Cortex of kidney (tissue), 1 donor: ENCODE data around the gene HTRA2.

Source experiments
- DNase-seq: peaks from one replicate; lab custom pipeline; 2025; lab: John Stamatoyannopoulos, UW

Gene HTRA2

DNA sequence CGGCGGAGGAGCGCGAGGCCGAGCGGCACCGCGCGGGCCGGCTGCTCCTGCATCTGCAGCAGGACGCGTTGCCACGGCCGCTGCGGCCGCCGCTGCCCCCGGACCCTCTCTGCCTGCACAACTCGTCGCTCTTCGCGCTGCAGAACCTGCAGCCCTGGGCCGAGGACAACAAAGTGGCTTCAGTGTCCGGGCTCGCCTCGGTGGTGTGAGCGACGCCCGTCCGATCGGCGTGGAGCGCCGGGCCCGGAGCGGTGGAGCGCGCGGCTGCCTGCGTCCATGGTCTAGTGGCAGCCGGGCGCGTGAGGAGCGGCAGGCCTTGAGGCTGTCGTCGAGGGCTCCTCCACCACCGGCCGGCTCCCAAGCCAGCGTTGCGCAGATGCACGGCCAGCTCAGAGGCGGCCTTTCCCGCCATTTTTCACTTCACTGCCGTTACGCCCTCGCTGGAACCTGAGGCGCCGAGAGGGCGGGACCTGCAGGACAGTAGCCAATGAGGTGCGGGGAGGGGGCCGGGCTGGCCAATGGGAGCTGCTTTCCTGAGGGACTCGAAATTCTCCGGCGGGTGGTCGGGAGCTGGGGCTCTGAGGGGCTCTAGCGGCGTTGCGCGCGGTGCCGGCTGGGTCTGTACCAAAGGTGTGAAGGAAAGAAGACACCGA is 13.6 kb upstream of the HTRA2 start:
- DNase-seq = no peak

DNA sequence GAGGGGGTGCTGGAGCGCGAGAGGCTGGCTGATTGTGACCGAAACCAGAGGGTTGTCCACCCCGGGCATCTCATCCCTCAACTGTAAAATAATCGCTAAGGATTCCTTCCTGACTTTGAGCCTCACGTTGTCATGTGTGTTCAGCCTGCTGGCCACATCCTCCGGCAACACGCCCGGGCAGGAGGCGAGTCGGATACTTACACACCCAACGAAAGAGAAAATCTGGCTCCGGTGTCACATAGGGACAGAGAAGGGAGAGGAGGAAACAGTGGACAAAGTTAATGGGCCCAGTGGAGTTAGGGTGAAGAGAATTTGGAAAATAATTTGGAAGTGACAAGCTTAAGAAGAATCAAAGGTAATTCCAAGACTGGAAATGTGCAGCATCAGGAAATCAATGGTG is 13.1 kb upstream of the HTRA2 start:
- DNase-seq = no peak

DNA sequence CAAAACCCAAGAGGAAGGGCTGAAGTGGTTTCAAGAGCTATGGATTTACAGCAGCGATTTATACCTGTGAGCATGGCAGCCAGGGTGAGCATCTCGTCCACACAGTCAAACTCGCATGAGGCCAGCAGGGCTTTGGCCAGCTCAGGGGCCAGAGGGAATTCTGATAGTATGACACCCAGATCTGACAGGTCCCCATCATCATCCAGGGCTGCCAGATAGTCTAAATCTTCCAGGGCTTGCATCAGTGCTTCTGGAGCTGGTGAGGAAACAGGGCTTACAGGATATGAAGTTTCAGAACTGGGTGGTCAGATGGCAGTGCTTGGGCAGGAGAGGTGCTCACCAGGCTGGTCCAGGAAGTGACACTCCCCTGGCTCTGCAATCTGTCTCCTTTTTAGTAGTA is 7.2 kb upstream of the HTRA2 start:
- no peak for DNase-seq

DNA sequence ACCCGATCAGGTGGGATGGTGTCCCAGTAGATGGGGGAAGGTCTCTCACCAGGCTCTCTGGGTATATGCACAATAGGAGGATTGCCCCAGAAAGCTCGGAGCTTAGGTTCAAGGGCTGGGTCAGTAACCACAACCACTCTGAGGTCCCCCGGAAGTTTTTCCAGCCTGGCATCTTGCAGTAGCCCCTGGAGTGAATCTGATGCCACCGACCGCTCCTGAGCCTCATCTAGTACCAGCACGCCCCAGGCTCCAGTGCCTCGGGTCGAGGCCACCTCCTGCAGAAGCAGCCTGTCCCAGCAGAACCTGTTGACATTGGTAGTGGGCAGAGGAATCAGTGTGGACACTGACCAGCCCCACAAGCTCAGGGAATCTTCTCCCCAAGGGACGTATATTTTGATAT is 5.7 kb upstream of the HTRA2 start:
- DNase-seq = no peak

DNA sequence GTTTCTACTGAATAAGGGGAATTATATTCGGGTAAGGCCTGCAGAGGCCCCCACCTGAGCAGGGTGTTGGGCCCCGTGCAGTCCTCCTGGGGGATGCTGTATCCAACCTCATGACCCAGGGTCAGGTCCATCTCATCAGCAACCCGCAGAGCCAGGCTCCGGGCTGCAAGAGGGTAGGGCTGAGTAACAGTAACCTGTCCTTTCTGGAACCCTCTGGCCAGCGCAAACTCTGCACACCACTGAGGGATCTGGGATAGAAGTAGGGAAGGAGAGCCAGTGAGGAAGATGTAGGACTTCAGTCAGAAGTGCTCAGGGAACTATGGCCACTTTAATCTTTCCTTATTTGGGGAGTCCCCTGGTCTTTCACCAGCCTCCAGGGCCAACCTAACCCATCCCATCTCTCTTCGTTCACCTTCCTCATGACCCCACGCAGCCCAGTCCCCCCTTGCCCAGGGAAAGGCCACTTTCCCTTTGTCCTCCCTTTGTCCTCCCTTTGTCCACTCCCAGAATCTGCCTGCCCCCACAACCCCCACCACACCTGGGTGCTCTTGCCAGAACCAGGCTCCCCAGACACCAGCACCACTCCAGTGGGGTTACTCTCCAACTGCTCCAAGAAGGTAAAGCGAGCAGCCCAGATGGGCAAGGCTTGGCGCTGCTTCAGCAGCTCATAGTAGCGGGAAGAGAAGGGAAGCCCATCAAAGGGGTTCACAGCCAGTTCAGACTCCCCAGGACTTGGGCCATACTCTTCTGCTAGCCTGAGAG is 4.6 kb upstream of the HTRA2 start:
- no peak for DNase-seq

DNA sequence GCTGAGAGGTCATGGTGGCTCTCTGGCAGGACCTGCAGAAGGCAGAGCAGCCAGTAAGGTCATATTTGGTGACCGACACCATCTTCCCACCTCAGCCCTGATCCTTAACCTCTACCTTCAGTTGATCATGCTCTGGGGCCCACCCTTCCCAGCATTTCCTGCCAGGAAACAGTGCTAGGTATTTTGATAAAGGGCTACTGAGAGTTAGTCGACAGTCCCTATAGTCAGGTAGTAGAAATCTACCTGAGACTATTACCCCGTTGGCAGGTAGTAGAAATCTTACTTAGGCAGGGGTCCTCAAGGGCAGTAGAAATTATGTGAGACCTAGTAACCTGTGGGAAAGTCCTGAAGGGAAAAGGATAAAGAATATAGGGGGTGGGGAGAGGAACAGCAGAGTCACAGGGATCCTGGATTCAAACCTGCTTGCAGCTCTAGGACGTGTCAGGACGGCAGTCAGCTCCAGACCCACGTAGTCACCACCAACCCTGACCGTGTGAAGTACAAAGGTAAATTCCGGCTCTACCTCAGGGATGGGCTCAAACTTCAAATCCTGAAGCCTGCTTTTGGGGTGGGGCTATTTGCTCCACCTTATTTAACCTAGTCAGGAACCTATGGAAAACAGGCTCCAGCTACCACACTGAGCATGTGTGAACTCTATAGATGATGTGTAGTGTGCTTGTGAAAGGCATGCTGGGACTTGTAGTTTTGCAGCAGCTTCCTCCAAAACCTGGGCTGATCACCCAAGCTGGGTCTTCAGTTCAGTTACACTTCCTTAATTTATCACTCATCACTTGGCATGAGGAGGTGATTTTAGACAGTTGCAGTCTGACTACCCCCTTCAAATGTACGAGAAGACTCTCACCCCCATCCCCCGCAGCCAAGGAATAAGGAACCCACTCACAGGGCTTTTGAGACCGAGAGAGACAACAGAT is 3.8 kb upstream of the HTRA2 start, which contains the start of gene DQX1:
Gene DQX1, minus strand, starts transcription at position 515 of the 932 bp plus-strand sequence. Its CDS starts 502 bp downstream, at position 13.
- no peak for DNase-seq

DNA sequence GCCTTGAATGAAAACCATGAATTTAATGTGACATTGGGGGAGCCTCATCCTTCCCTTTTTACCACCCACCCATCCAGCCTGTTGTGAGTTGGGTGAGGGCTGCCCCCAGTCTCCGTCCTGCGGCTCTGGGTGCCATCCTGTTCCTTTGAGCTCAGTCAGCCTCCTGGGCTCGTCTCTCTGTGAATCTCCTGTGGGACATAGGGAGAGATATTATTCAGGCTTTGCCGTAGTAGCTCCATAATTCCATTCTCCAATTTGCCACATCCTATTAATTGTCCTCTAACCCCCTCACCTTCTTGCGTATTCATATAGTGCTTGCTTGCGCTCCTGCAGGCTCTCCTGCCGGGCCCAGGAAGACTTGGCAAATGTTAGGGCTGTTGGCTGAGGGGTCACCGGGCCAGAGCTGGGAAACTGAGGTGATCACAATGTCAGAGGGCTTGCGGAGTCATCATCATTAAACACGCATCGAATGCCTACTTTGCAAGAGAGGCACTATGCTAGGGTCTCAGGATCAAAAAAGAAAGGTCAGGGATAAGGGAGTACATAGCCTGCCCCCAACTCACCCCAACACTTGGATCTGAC is 3.0 kb upstream of the HTRA2 start:
- DNase-seq = no peak

DNA sequence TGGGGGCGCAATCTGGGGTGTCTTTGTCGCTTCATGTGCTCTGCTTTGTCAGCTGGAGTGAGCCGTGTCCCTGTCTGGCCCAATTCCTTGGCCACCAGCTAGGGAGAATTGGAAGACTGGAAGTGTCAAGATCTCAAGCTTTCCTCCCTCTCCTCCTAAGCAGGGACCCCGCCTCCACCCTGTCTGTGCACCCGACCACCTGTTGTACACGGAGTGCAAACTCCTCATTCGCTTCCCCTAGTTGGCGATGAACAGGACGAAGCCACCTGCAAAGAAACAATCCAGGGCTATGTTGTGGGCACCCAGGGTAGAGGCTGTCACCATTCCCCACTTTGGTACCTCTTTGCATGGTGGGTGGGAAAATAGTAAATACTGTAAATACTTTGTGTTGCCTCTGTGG is 2.0 kb upstream of the HTRA2 start:
- DNase-seq = no peak

GRCh38 chr2:74528600-74529356 is 955 bp upstream of the HTRA2 start:
- DNase-seq = no peak

DNA sequence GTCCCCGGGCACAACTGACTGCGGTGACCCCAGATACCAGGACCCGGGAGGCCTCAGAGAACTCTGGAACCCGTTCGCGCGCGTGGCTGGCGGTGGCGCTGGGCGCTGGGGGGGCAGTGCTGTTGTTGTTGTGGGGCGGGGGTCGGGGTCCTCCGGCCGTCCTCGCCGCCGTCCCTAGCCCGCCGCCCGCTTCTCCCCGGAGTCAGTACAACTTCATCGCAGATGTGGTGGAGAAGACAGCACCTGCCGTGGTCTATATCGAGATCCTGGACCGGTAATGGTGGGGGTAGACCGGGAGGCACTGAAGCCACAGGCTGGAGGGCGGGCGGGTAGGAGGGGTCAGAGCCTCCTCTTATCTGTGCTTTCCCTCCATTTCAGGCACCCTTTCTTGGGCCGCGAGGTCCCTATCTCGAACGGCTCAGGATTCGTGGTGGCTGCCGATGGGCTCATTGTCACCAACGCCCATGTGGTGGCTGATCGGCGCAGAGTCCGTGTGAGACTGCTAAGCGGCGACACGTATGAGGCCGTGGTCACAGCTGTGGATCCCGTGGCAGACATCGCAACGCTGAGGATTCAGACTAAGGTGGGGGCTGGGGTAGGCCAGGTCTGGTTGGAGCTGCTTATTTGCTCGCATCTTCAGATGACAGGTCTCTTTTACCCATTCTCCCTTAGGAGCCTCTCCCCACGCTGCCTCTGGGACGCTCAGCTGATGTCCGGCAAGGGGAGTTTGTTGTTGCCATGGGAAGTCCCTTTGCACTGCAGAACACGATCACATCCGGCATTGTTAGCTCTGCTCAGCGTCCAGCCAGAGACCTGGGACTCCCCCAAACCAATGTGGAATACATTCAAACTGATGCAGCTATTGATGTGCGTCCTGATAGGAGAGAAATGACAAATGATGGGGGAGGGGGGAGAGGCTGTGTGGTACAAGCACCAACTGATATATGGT is 780 bp downstream of the HTRA2 start:
- DNase-seq = no peak

DNA sequence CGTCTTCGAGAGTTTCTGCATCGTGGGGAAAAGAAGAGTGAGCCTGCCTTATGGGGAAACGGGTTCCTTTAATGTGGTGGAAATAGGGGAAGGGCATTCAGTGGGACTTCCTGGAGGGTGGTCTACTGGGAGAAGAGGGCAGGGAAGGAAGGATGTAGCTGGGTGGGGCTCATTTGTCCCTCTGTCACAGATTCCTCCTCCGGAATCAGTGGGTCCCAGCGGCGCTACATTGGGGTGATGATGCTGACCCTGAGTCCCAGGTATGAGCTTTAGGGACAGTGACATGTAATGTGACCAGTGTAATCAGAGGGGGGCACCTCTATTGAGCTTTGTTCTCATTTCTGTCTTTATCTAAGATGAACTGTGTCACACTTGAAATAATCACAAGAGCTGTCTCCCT is 1.9 kb downstream of the HTRA2 start:
- DNase-seq = no peak

- no peak for DNase-seq
These were observed 2.5 kb downstream of the HTRA2 start for GRCh38 chr2:74532222-74532621.

- DNase-seq = no peak
These were observed 3.7 kb downstream of the HTRA2 start for GRCh38 chr2:74533464-74533863.

DNA sequence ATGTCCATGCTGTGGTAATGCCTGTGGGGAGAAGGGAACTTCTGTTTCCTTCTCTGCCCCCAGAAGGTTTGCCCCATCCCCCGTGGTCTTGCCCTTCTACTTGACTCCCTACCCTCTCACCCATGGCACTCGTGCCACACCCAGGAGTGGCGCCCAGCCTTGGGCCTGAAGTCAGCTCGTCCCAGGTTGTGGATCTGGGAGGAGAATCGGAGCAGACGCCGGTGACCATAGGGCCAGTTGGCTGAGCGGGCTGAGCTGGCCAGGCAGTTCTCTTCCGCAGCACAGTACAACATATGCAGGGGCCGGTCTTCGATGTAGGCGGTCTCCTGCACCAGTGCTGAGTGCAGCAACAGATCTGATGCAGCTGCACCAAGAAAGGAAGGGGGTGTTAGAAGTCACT is 4.7 kb downstream of the HTRA2 start:
- DNase-seq = no peak

DNA sequence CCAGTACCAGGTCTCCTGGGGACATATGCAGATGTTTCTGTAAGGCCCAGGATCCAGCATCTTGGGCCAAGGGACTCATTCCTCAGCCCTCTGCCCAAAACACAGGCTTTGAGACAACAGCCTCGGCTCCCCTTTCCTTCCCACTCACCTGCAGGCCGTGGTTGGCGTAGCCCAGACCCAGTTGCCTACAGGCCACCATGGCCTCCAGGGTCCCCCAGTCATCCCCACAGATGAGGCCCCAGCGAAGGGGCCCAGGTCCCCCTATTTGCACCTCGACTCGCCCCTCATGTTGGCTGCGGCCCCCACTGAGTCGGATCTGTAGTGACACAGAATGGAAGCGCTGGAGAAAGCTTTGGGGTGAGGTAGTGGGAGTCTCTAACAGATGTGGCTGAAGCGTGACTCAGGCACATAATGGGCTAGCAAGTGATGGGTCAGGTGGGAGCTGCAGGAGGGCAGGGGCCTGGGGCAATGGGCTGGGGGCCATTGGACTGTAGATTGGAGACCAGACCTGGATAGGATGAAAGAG is 5.8 kb downstream of the HTRA2 start:
- no peak for DNase-seq

GRCh38 chr2:74536166-74536950 is 6.6 kb downstream of the HTRA2 start:
- no peak for DNase-seq

GRCh38 chr2:74537140-74537539 is 7.4 kb downstream of the HTRA2 start:
- DNase-seq = no peak

- DNase-seq = no peak
These were observed 9.2 kb downstream of the HTRA2 start for GRCh38 chr2:74538881-74539339.

GRCh38 chr2:74540291-74540690 is 10.6 kb downstream of the HTRA2 start:
- DNase-seq = no peak
